Raji (cell line): ENCODE results near the gene MACROD1.
A peak's percentile ranks its signal among the peaks of the same experiment; 100 is the strongest.

Source experiments
- POLR2A ChIP-seq: IDR thresholded peaks from 2 replicates; pipeline ENCODE4 v1.6.1; 2011; ENCODE audit warnings: low read depth, low read length, control low read depth; ENCODE audit not compliant: insufficient read depth

MACROD1 gene

GRCh38 chr11:64060861-64061444 is 105.0 kb downstream of the MACROD1 start:
- 0 out of 2 replicates have a peak, but pooled peaks have one; percentile 20 for TF ChIP-seq POLR2A

- no peak for TF ChIP-seq POLR2A
These were observed 105.6 kb downstream of the MACROD1 start for GRCh38 chr11:64060263-64060860.

- TF ChIP-seq POLR2A, result no peak
These were observed 106.4 kb downstream of the MACROD1 start for GRCh38 chr11:64059339-64060140.

- TF ChIP-seq POLR2A, result no peak
These were observed 107.4 kb downstream of the MACROD1 start for GRCh38 chr11:64058494-64058893.

- TF ChIP-seq POLR2A, result no peak
These were observed 108.0 kb downstream of the MACROD1 start for GRCh38 chr11:64057890-64058289.

GRCh38 chr11:64056861-64057260 is 109.1 kb downstream of the MACROD1 start:
- no peak for TF ChIP-seq POLR2A

GRCh38 chr11:64056213-64056785 is 109.6 kb downstream of the MACROD1 start:
- TF ChIP-seq POLR2A, result no peak

- no peak for TF ChIP-seq POLR2A
These were observed 110.8 kb downstream of the MACROD1 start for GRCh38 chr11:64055077-64055476.

- no peak for TF ChIP-seq POLR2A
These were observed 112.2 kb downstream of the MACROD1 start for GRCh38 chr11:64053699-64054098.

- no peak for TF ChIP-seq POLR2A
These were observed 112.8 kb downstream of the MACROD1 start for GRCh38 chr11:64052938-64053622.

GRCh38 chr11:64052436-64052835 is 113.5 kb downstream of the MACROD1 start:
- TF ChIP-seq POLR2A, result no peak

GRCh38 chr11:64051297-64051696 is 114.6 kb downstream of the MACROD1 start:
- TF ChIP-seq POLR2A, result no peak

GRCh38 chr11:64049509-64049908 is 116.4 kb downstream of the MACROD1 start:
- no peak for TF ChIP-seq POLR2A

- no peak for TF ChIP-seq POLR2A
These were observed 117.7 kb downstream of the MACROD1 start for GRCh38 chr11:64048042-64048854.
